Transverse colon (tissue), 4 donors: ENCODE results near the gene TENM4. TPM values are rescaled to one million over a fixed set of nuclear protein-coding genes. Genes with fewer than 3 reads are reported as not detected.

Experiments
- DNase-seq: peaks from one replicate; pipeline ENCODE4 v3.0.0-alpha.2; 2019
- H3K27ac ChIP-seq, 4 donors: fragments of 200-600 bp; sonication (generic); 2 replicates each; pipeline ENCODE4 v1.5.1; 2016 to 2018; ENCODE audit warnings: inconsistent platforms in 4 of 4
- H3K27me3 ChIP-seq: fragments of 200-600 bp; sonication (generic); 2 replicates; pipeline ENCODE4 v1.5.1; 2017; ENCODE audit warnings: inconsistent platforms
- H3K36me3 ChIP-seq, 4 donors: fragments of 200-600 bp; sonication (generic); 2 replicates each; pipeline ENCODE4 v1.5.1; 2017 to 2019; ENCODE audit warnings: inconsistent platforms in 4 of 4
- H3K4me1 ChIP-seq, 4 donors: fragments of 200-600 bp; sonication (generic); 2 replicates each; pipeline ENCODE4 v1.5.1; 2017 to 2020; ENCODE audit warnings: inconsistent platforms in 4 of 4
- H3K4me3 ChIP-seq, 4 donors: fragments of 200-600 bp; sonication (generic); 1 replicate in 1 of 4; 2 replicates in 3 of 4; pipeline versions ENCODE4 v1.5.1 to v1.6.1; 2017 to 2019; ENCODE audit warnings: inconsistent platforms in 4 of 4
- H3K9me3 ChIP-seq, 2 donors: fragments of 200-600 bp; sonication (generic); 2 replicates each; pipeline ENCODE4 v1.5.1; 2017 to 2019; ENCODE audit warnings: inconsistent platforms in 2 of 2
- CTCF ChIP-seq, 5 experiments: fragments of 200-600 bp in 3 of 5; fragments of 450-650 bp in 2 of 5; sonication (generic) in 3 of 5; IDR thresholded peaks; 1 replicate in 2 of 5; 2 replicates in 3 of 5; pipeline ENCODE4 v1.5.1; 2016 to 2017; ENCODE audit warnings: antibody characterized with exemption in 5 of 5, inconsistent platforms in 3 of 5, mild to moderate bottlenecking in 2 of 5, moderate library complexity in 1 of 5
- EP300 ChIP-seq: sonication (generic); formaldehyde crosslinking; IDR thresholded peaks from one replicate; pipeline ENCODE4 v1.6.1; 2017; ENCODE audit warnings: antibody characterized with exemption, low read depth
- POLR2A ChIP-seq: fragments of 450-650 bp; IDR thresholded peaks from one replicate; pipeline ENCODE4 v1.6.1; 2016; ENCODE audit warnings: antibody characterized with exemption, mild to moderate bottlenecking, moderate library complexity
- POLR2AphosphoS5 ChIP-seq, 3 donors: sonication (generic); formaldehyde crosslinking; IDR thresholded peaks; one replicate each; pipeline ENCODE4 v1.6.1; 2016; ENCODE audit warnings: antibody characterized with exemption in 3 of 3
- WGBS, 2 donors: methylation state at CpG; one replicate each; pipeline ENCODE4 v1.1.5; 2018; ENCODE audit warnings: low coverage in 1 of 2; 5-methylcytosine and 5-hydroxymethylcytosine counted together
- in situ Hi-C, 4 donors: fragments of 200-750 bp; cut with MboI; loops; one replicate each; pipeline versions ENCODE4 v1.15.0 to v1.15.1; 2017; ENCODE audit warnings: low sequenced_read_pairs in 3 of 4, low pct_ligation_motif_present in 1 of 4, low pct_unique_long_range_greater_than_20kb in 1 of 4
- intact Hi-C: fragments of 100-400 bp; cut with DNase I; formaldehyde crosslinking; loops from one replicate; pipeline ENCODE4 v1.15.1; 2023; ENCODE audit warnings: low total_unique reads
- total RNA-seq, 4 donors: library from RNA; depleted of rRNA; stranded (reverse); fragments of >200 nt; gene quantifications; one replicate each; pipeline ENCODE4 v1.1.0, GENCODE V29; 2016

The TENM4 gene
- total RNA-seq, 4 donors from 2014 or later, result 0.14 to 0.79 (median 0.39) TPM

- Histone ChIP-seq H3K27me3 (no peaks in the 10 kb centered on the region), H3K27ac (no peak overlapping the region), H3K9me3 (no peaks in the 10 kb centered on the region), H3K4me3 (no peak overlapping the region), H3K4me1 (no peaks in the 10 kb centered on the region), H3K36me3 (no peaks in the 10 kb centered on the region)
- TF ChIP-seq POLR2AphosphoS5 (IDR thresholded peaks at IDR 0.05) (no peak), EP300 (no peak), CTCF (IDR thresholded peaks at IDR 0.05) (no peak), POLR2A (no peak)
- in situ Hi-C loops (no loop called here), intact Hi-C loops (no loop called here)
- no peak for DNase-seq
- 56% methylated on average over 1 of the region's 1 CpG; no CpG with 5 or more reads in 1 of the 2 donors for WGBS, 2 donors
Observed at GRCh38 chr11:79371152-79371551, 69.7 kb downstream of the TENM4 start.

- H3K27ac ChIP-seq, result no peak overlapping the region
- in situ Hi-C loops (no loop called here), intact Hi-C loops (no loop called here)
- H3K4me3 ChIP-seq, result no peak overlapping the region
- H3K27me3 ChIP-seq, result no peaks in the 10 kb centered on the region
- TF ChIP-seq EP300, result no peak
- TF ChIP-seq CTCF (IDR thresholded peaks at IDR 0.05), result no peak
- TF ChIP-seq POLR2AphosphoS5 (IDR thresholded peaks at IDR 0.05), result no peak
- TF ChIP-seq POLR2A, result no peak
- H3K4me1 ChIP-seq, result no peaks in the 10 kb centered on the region
- no peaks in the 10 kb centered on the region for H3K36me3 ChIP-seq
- no peak for DNase-seq
- H3K9me3 ChIP-seq, result no peaks in the 10 kb centered on the region
- 75 to 94% methylated on average over 2 to 5 of the region's 5 CpGs for WGBS, 2 donors
Observed at GRCh38 chr11:79369055-79369454, 71.8 kb downstream of the TENM4 start.

DNA sequence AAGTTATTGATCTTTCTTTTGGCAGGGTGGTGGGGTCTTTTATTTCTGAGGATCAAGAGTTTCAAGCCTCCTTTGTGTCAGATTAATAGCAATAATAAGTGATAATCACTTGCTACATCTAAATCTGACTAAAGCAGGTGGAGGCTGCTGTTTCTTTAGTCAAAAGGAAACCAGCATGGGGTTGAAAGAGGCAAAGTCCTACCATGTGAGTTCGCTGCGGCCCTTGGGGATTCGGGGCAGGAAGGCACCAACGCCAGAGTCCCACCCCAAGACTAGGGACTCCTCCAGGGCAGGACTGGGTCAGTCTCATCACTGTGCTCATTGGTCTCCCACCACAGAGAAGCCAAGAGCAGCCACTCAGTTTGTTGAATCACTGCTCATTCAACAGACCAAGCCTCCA, 73.0 kb downstream of the TENM4 start:
- WGBS, 2 donors, result 75 to 83% methylated on average over 4 of the region's 4 CpGs
- no peaks in the 10 kb centered on the region for H3K27me3 ChIP-seq
- H3K27ac ChIP-seq, result no peak overlapping the region
- H3K4me1 ChIP-seq, result no peaks in the 10 kb centered on the region
- H3K9me3 ChIP-seq, result no peaks in the 10 kb centered on the region
- no peak for DNase-seq
- in situ Hi-C loops, result no loop called here
- no peak overlapping the region for H3K4me3 ChIP-seq
- intact Hi-C loops, result no loop called here
- TF ChIP-seq POLR2A (no peak), POLR2AphosphoS5 (IDR thresholded peaks at IDR 0.05) (no peak)
- H3K36me3 ChIP-seq, result no peaks in the 10 kb centered on the region

DNA sequence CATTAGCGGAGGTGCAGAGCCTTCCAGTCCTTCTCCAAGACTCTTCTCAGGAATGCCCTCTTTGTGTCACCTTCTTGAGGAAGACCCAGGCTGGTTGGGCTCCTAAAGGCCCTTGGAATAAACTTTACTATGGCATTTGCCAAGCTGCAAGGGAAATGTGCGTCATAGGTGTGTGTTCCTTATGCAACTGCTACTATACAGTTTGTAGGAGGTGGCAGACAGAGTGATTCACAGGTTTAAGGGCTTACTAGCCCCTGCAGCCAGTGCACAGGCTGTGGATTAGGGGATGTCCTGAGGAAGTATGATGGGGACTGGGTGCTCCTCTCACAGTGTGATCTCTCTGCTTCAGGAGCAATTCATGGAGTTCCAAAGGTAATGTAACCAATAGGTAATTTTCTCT, 74.6 kb downstream of the TENM4 start:
- H3K27me3 ChIP-seq, result no peaks in the 10 kb centered on the region
- TF ChIP-seq EP300 (no peak), CTCF (IDR thresholded peaks at IDR 0.05) (no peak), POLR2A (no peak), POLR2AphosphoS5 (IDR thresholded peaks at IDR 0.05) (no peak)
- H3K9me3 ChIP-seq, result no peaks in the 10 kb centered on the region
- WGBS, 2 donors, result 85% methylated on average over 2 of the region's 2 CpGs; no CpG with 5 or more reads in 1 of the 2 donors
- intact Hi-C loops, result no loop called here
- H3K27ac ChIP-seq, result no peak overlapping the region
- in situ Hi-C loops, result no loop called here
- no peak overlapping the region for H3K4me3 ChIP-seq
- H3K4me1 ChIP-seq, result no peaks in the 10 kb centered on the region
- no peaks in the 10 kb centered on the region for H3K36me3 ChIP-seq
- no peak for DNase-seq

DNA sequence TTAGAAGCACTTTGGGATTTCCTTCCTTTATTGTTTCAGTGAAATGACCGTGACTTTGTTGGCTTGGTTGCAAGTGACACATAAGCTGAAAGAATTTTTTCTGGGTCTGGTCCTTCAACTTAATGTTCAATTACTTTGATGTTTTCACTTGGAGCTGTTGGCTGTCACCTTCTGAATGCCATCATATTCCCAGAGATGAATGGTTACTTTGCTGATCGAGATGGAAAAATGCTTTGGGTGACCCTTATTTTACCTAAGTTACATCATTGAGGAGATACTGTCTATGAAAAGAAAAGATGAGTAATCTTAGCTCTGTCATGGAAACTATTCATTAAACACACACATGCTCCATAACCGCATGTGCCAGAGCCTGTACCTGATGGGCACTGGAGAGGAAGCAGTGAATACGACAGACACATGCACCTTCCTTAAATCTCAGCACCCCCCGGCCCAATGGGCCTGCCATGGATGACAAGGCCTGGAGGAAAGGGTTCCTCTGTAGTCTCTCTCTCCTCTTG, 76.9 kb downstream of the TENM4 start:
- H3K4me1 ChIP-seq, result no peaks in the 10 kb centered on the region
- TF ChIP-seq POLR2AphosphoS5 (IDR thresholded peaks at IDR 0.05) (no peak), EP300 (no peak), CTCF (IDR thresholded peaks at IDR 0.05) (no peak), POLR2A (no peak)
- no peak overlapping the region for H3K27ac ChIP-seq
- H3K36me3 ChIP-seq, result no peaks in the 10 kb centered on the region
- no peaks in the 10 kb centered on the region for H3K27me3 ChIP-seq
- WGBS, 2 donors, result 79 to 87% methylated on average over 4 to 5 of the region's 5 CpGs
- intact Hi-C loops (no loop called here), in situ Hi-C loops (no loop called here)
- no peak for DNase-seq
- H3K9me3 ChIP-seq, result no peaks in the 10 kb centered on the region
- H3K4me3 ChIP-seq, result no peak overlapping the region
